A673 (cell line): ENCODE data around the gene SORBS2. TPM values are rescaled to one million over a fixed set of nuclear protein-coding genes. Genes with fewer than 3 reads are reported as not detected.

ENCODE experiments used
- BruUV-seq: library from RNA; stranded (reverse); fragments of 400-500 nt; replicated peaks from 2 replicates; lab custom pipeline; 2021; lab: Mats Ljungman, UMichigan
- CTCF ChIA-PET: fragments of 300-600 bp; sonication (Branson Sonifier 250); formaldehyde crosslinking; loops from one replicate; lab custom pipeline; 2022; ENCODE audit warnings: antibody characterized with exemption; lab: Charles Lee
- POLR2A ChIA-PET: fragments of 300-600 bp; sonication (Branson Sonifier 250); formaldehyde crosslinking; loops from one replicate; lab custom pipeline; 2022; ENCODE audit warnings: antibody characterized with exemption; ENCODE audit not compliant: low non-redundant PET; lab: Charles Lee
- DNase-seq: peaks from one replicate; pipeline ENCODE4 v3.0.0-alpha.2; 2015; ENCODE audit warnings: low spot score
- H3K27ac ChIP-seq: fragments of 200-600 bp; sonication (generic); 2 replicates; pipeline ENCODE4 v1.5.1; 2016; ENCODE audit warnings: mixed run types, low read depth, mild to moderate bottlenecking, mixed read lengths, antibody characterized with exemption, low read length; ENCODE audit not compliant: poor library complexity, severe bottlenecking
- H3K27me3 ChIP-seq: fragments of 200-600 bp; sonication (generic); replicated peaks from 2 replicates; pipeline ENCODE4 v1.6.1; 2017; ENCODE audit warnings: mixed run types, low read depth, mild to moderate bottlenecking, mixed read lengths, antibody characterized with exemption, low read length; ENCODE audit not compliant: insufficient read depth, poor library complexity
- H3K36me3 ChIP-seq: fragments of 200-600 bp; sonication (generic); 2 replicates; pipeline ENCODE4 v1.6.1; 2016; ENCODE audit warnings: mixed run types, mild to moderate bottlenecking, mixed read lengths, antibody characterized with exemption, low read length; ENCODE audit not compliant: insufficient read depth, poor library complexity, severe bottlenecking
- H3K4me1 ChIP-seq: fragments of 200-600 bp; sonication (generic); 2 replicates; pipeline ENCODE4 v1.6.1; 2017; ENCODE audit warnings: mixed run types, mild to moderate bottlenecking, mixed read lengths, antibody characterized with exemption, low read length; ENCODE audit not compliant: insufficient read depth, poor library complexity, severe bottlenecking
- H3K4me3 ChIP-seq: fragments of 200-600 bp; sonication (generic); 2 replicates; pipeline ENCODE4 v1.5.1; 2016; ENCODE audit warnings: low read depth, mixed run types, mild to moderate bottlenecking, mixed read lengths, low read length; ENCODE audit not compliant: poor library complexity, severe bottlenecking
- H3K9me3 ChIP-seq: fragments of 200-600 bp; sonication (generic); 2 replicates; pipeline ENCODE4 v1.6.1; 2016; ENCODE audit warnings: mixed run types, low read depth, mild to moderate bottlenecking, mixed read lengths, antibody characterized with exemption, low read length; ENCODE audit not compliant: poor library complexity, severe bottlenecking
- CTCF ChIP-seq: fragments of 300-800, 200-600 bp; sonication (generic); conservative IDR thresholded peaks from 2 replicates; pipeline ENCODE4 v1.5.1; 2017; ENCODE audit warnings: low read depth, mild to moderate bottlenecking, antibody characterized with exemption, low read length, moderate library complexity, mixed read lengths
- EZH2 ChIP-seq: fragments of 200-600 bp; sonication (generic); IDR thresholded peaks from 2 replicates; pipeline ENCODE4 v1.6.1; 2017; ENCODE audit warnings: borderline replicate concordance, low read depth, mild to moderate bottlenecking, mixed read lengths, antibody characterized with exemption, low read length; ENCODE audit not compliant: poor library complexity, severe bottlenecking
- intact Hi-C: fragments of 100-400 bp; cut with micrococcal nuclease; formaldehyde crosslinking; loops from one replicate; pipeline ENCODE4 v1.10.0; 2022; ENCODE audit not compliant: unreplicated experiment
- total RNA-seq: library from RNA; stranded (reverse); gene quantifications from 2 replicates; pipeline ENCODE4 v1.2.3, GENCODE V29; 2021

Gene SORBS2
- total RNA-seq, 1 experiment from 2014 or later, result not detected

- CTCF ChIA-PET, result no interaction called here
- POLR2A ChIA-PET, result no interaction called here
- Histone ChIP-seq H3K36me3 (no peaks in the 10 kb centered on the region), H3K27ac (no peak overlapping the region), H3K27me3 (no peaks in the 10 kb centered on the region), H3K4me1 (no peaks in the 10 kb centered on the region), H3K4me3 (no peak overlapping the region), H3K9me3 (no peaks in the 10 kb centered on the region)
- BruUV-seq, result no TSS peak
- no peak for DNase-seq
- intact Hi-C loops, result no loop called here
- no peak for TF ChIP-seq CTCF
- TF ChIP-seq EZH2, result no peak
These were observed 35.5 kb upstream of the SORBS2 start for GRCh38 chr4:185847352-185848097.

GRCh38 chr4:185846505-185847150 is 34.6 kb upstream of the SORBS2 start:
- TF ChIP-seq CTCF (no peak), EZH2 (no peak)
- H3K4me1 ChIP-seq, result no peaks in the 10 kb centered on the region
- intact Hi-C loops, result no loop called here
- BruUV-seq, result no TSS peak
- H3K4me3 ChIP-seq, result no peak overlapping the region
- H3K9me3 ChIP-seq, result no peaks in the 10 kb centered on the region
- no peak overlapping the region for H3K27ac ChIP-seq
- no peak for DNase-seq
- H3K27me3 ChIP-seq, result no peaks in the 10 kb centered on the region
- H3K36me3 ChIP-seq, result no peaks in the 10 kb centered on the region
- ChIA-PET POLR2A (no interaction called here), CTCF (no interaction called here)

GRCh38 chr4:185845966-185846365 is 34.0 kb upstream of the SORBS2 start:
- CTCF ChIA-PET, result no interaction called here
- Histone ChIP-seq H3K36me3 (no peaks in the 10 kb centered on the region), H3K9me3 (no peaks in the 10 kb centered on the region), H3K4me1 (no peaks in the 10 kb centered on the region), H3K4me3 (no peak overlapping the region), H3K27me3 (no peaks in the 10 kb centered on the region), H3K27ac (no peak overlapping the region)
- POLR2A ChIA-PET, result no interaction called here
- TF ChIP-seq CTCF (no peak), EZH2 (no peak)
- intact Hi-C loops, result no loop called here
- BruUV-seq, result no TSS peak
- no peak for DNase-seq
